Stimulated activated CD4-positive, alpha-beta T cell treated with anti-CD3 and anti-CD28 coated beads, Interleukin-15, amount 100 ng/mL, for 24 hours (primary cell): ENCODE results near the gene PLCB1.
A peak's percentile ranks its signal among the peaks of the same experiment; 100 is the strongest.
"Not testable (repeated sequence)": the region's sequence is repeated elsewhere in the genome, so short reads cannot be mapped to it uniquely, and the experiment has no call there.

Experiments used
- DNase-seq: peaks from one replicate; pipeline ENCODE4 v3.0.0-alpha.2; 2020

PLCB1 gene

GRCh38 chr20:8131598-8132483, at the start of gene PLCB1:
TSS of gene PLCB1 (plus strand) at chr20:8132266. CDS start at chr20:8132652, 386 bp downstream.
- peak; percentile 81 for DNase-seq

- no peak for DNase-seq
Measured at GRCh38 chr20:8082989-8083388, 49.1 kb upstream of the PLCB1 start.

- DNase-seq, result no peak
Measured at GRCh38 chr20:8089668-8090067, 42.4 kb upstream of the PLCB1 start.

- DNase-seq, result no peak
Measured at GRCh38 chr20:8094415-8094818, 37.6 kb upstream of the PLCB1 start.

GRCh38 chr20:8094850-8095249, 37.2 kb upstream of the PLCB1 start:
- DNase-seq, result no peak

- DNase-seq, result no peak
Measured at GRCh38 chr20:8095648-8096572, 36.2 kb upstream of the PLCB1 start.

- no peak for DNase-seq
Measured at GRCh38 chr20:8097307-8097706, 34.8 kb upstream of the PLCB1 start.

GRCh38 chr20:8104252-8104651, 27.8 kb upstream of the PLCB1 start:
- DNase-seq, result no peak

GRCh38 chr20:8114612-8115011, 17.5 kb upstream of the PLCB1 start:
- DNase-seq, result not testable (repeated sequence)

GRCh38 chr20:8115436-8115835, 16.6 kb upstream of the PLCB1 start:
- no peak for DNase-seq

- no peak for DNase-seq
Measured at GRCh38 chr20:8116067-8116811, 15.8 kb upstream of the PLCB1 start.

- no peak for DNase-seq
Measured at GRCh38 chr20:8117636-8118035, 14.4 kb upstream of the PLCB1 start.

GRCh38 chr20:8118039-8118438, 14.0 kb upstream of the PLCB1 start:
- DNase-seq, result no peak

GRCh38 chr20:8118760-8119159, 13.3 kb upstream of the PLCB1 start:
- DNase-seq, result no peak

GRCh38 chr20:8121666-8122065, 10.4 kb upstream of the PLCB1 start:
- DNase-seq, result no peak

- no peak for DNase-seq
Measured at GRCh38 chr20:8124639-8125038, 7.4 kb upstream of the PLCB1 start.

GRCh38 chr20:8126181-8126580, 5.9 kb upstream of the PLCB1 start:
- DNase-seq, result no peak

GRCh38 chr20:8126841-8127378, 5.2 kb upstream of the PLCB1 start:
- DNase-seq, result no peak

- peak; percentile 25 for DNase-seq
Measured at GRCh38 chr20:8127553-8128255, 4.4 kb upstream of the PLCB1 start.

GRCh38 chr20:8128291-8129060, 3.6 kb upstream of the PLCB1 start:
- no peak for DNase-seq
